SK-N-SH (cell line): ENCODE measurements around the gene NOD1. TPM values are rescaled to one million over a fixed set of nuclear protein-coding genes. Genes with fewer than 3 reads are reported as not detected.

Source experiments
- CTCF ChIA-PET: fragments of 300-600, 350-600 bp; formaldehyde crosslinking; extraction: SDS; loops from one replicate; lab custom pipeline; 2021; lab: Yijun Ruan, JAX
- POLR2A ChIA-PET: fragments of 350-600 bp; sonication (Branson Sonifier 250); formaldehyde crosslinking; extraction: SDS; loops from one replicate; lab custom pipeline; 2020; ENCODE audit warnings: antibody characterized with exemption, inconsistent platforms; lab: Yijun Ruan, JAX
- DNase-seq: peaks from one replicate; pipeline ENCODE4 v3.0.0; 2012
- H2AFZ ChIP-seq: fragments of 200-600 bp; sonication (generic); 2 replicates; pipeline ENCODE4 v1.8.1; 2016; ENCODE audit warnings: antibody characterized with exemption, mild to moderate bottlenecking, low read depth
- H3F3A ChIP-seq: fragments of 200-600 bp; sonication (generic); replicated peaks from 2 replicates; pipeline ENCODE3; 2016; ENCODE audit warnings: antibody characterized with exemption, mild to moderate bottlenecking; ENCODE audit not compliant: insufficient read depth
- H3K27ac ChIP-seq, 2 experiments: fragments of 200-500 bp in 1 of 2; fragments of 200-600 bp in 1 of 2; sonication (Bioruptor generic) in 1 of 2; sonication (generic), shearing (Covaris generic) in 1 of 2; 2 replicates each; pipeline versions ENCODE4 v1.5.1 to v1.6.1; 2014 to 2016; ENCODE audit warnings: low read depth in 2 of 2, inconsistent platforms in 1 of 2, low read length in 1 of 2, mild to moderate bottlenecking in 1 of 2, mixed read lengths in 1 of 2
- H3K27me3 ChIP-seq: fragments of 200-600 bp; sonication (generic), shearing (Covaris generic); 2 replicates; pipeline ENCODE4 v1.6.1; 2016; ENCODE audit warnings: mixed run types; ENCODE audit not compliant: insufficient read depth
- H3K36me3 ChIP-seq, 2 experiments: fragments of 200-500 bp in 1 of 2; fragments of 200-600 bp in 1 of 2; sonication (Bioruptor generic) in 1 of 2; sonication (generic) in 1 of 2; replicated peaks in 1 of 2; 2 replicates each; pipeline versions ENCODE3 to v1.5.1; 2014 to 2016; ENCODE audit warnings: low read length in 1 of 2, mild to moderate bottlenecking in 1 of 2; ENCODE audit not compliant: insufficient read depth in 2 of 2, control insufficient read depth in 1 of 2
- H3K4me1 ChIP-seq, 2 experiments: fragments of 200-500 bp in 1 of 2; fragments of 200-600 bp in 1 of 2; sonication (Bioruptor generic) in 1 of 2; sonication (generic), shearing (Covaris generic) in 1 of 2; 2 replicates each; pipeline versions ENCODE4 v1.5.1 to v1.6.1; 2014 to 2016; ENCODE audit warnings: low read depth in 1 of 2, low read length in 1 of 2, mixed run types in 1 of 2; ENCODE audit not compliant: insufficient read depth in 2 of 2, control insufficient read depth in 1 of 2
- H3K4me2 ChIP-seq: fragments of 200-600 bp; sonication (generic), shearing (Covaris generic); 2 replicates; pipeline ENCODE4 v1.6.1; 2017; ENCODE audit warnings: mixed run types
- H3K4me3 ChIP-seq, 2 experiments: fragments of 200-500 bp in 1 of 2; fragments of 200-600 bp in 1 of 2; sonication (Bioruptor generic) in 1 of 2; sonication (generic), shearing (Covaris generic) in 1 of 2; 2 replicates each; pipeline versions ENCODE4 v1.5.1 to v1.8.1; 2014 to 2016; ENCODE audit warnings: low read depth in 2 of 2, inconsistent platforms in 1 of 2, low read length in 1 of 2, mild to moderate bottlenecking in 1 of 2, mixed read lengths in 1 of 2, moderate library complexity in 1 of 2
- H3K79me2 ChIP-seq: fragments of 200-600 bp; sonication (generic); 2 replicates; pipeline ENCODE4 v1.8.1; 2017; ENCODE audit warnings: mild to moderate bottlenecking; ENCODE audit not compliant: insufficient read depth
- H3K9ac ChIP-seq: fragments of 200-600 bp; sonication (generic); 2 replicates; pipeline ENCODE4 v1.6.1; 2017; ENCODE audit warnings: mixed run types
- H3K9me2 ChIP-seq: fragments of 200-600 bp; sonication (generic); 2 replicates; pipeline ENCODE4 v1.6.1; 2017; ENCODE audit warnings: mixed run types
- H3K9me3 ChIP-seq: fragments of 200-600 bp; sonication (generic); 2 replicates; pipeline ENCODE4 v1.6.1; 2017; ENCODE audit warnings: mixed run types, mild to moderate bottlenecking, moderate library complexity
- H4K20me1 ChIP-seq: fragments of 200-600 bp; sonication (generic); 2 replicates; pipeline ENCODE4 v1.6.1; 2017; ENCODE audit warnings: mild to moderate bottlenecking, mixed run types; ENCODE audit not compliant: insufficient read depth
- CHD2 ChIP-seq: fragments of 150-350 bp; IDR thresholded peaks from 2 replicates; pipeline ENCODE4 v1.6.1; 2018; ENCODE audit warnings: low read length; ENCODE audit not compliant: partially characterized antibody
- EP300 ChIP-seq, 2 experiments: IDR thresholded peaks; 2 replicates each; pipeline versions ENCODE4 v1.4.0 to v1.6.1; 2012; ENCODE audit warnings: borderline replicate concordance in 1 of 2, low read depth in 1 of 2, low read length in 1 of 2
- FOXM1 ChIP-seq: IDR thresholded peaks from 2 replicates; pipeline ENCODE4 v1.4.0; 2012; ENCODE audit warnings: low read depth, mild to moderate bottlenecking
- JUND ChIP-seq: IDR thresholded peaks from 2 replicates; pipeline ENCODE4 v1.4.0; 2012
- MEF2A ChIP-seq: IDR thresholded peaks from 2 replicates; pipeline ENCODE4 v1.4.0; 2012; ENCODE audit warnings: low read depth, borderline replicate concordance
- MXI1 ChIP-seq: IDR thresholded peaks from 2 replicates; pipeline ENCODE4 v1.6.1; 2012; ENCODE audit warnings: mild to moderate bottlenecking, low read depth, low read length, improper control_type of control experiment
- NRF1 ChIP-seq: IDR thresholded peaks from 2 replicates; pipeline ENCODE4 v1.6.1; 2012; ENCODE audit warnings: low read depth, mild to moderate bottlenecking, low read length
- RAD21 ChIP-seq: IDR thresholded peaks from 2 replicates; pipeline ENCODE4 v1.6.1; 2012; ENCODE audit warnings: mild to moderate bottlenecking, low read length
- RXRA ChIP-seq: IDR thresholded peaks from 2 replicates; pipeline ENCODE4 v1.4.0; 2012; ENCODE audit warnings: low read depth, mild to moderate bottlenecking, borderline replicate concordance
- SIN3A ChIP-seq: IDR thresholded peaks from 2 replicates; pipeline ENCODE4 v1.6.1; 2012; ENCODE audit warnings: low read depth, mild to moderate bottlenecking, low read length, moderate library complexity, borderline replicate concordance
- WGBS: methylation state at CpG from one replicate; pipeline ENCODE4 v1.1.6; 2017; ENCODE audit warnings: low lambda C conversion rate; 5-methylcytosine and 5-hydroxymethylcytosine counted together
- polyA plus RNA-seq, 3 experiments: library from polyadenylated mRNA; depleted of rRNA; stranded (reverse); fragments of >200 nt; gene quantifications; 2 replicates each; pipeline ENCODE4 v1.2.3, GENCODE V29; 2012
- TF ChIP-seq, protein P1 (sequence below): IDR thresholded peaks from 2 replicates; pipeline ENCODE4; 2012
- TF ChIP-seq, protein P2 (sequence below): fragments of 200-600 bp; sonication (generic); IDR thresholded peaks from 2 replicates; pipeline ENCODE4 v1.6.1; 2017; ENCODE audit warnings: antibody characterized with exemption, mild to moderate bottlenecking, moderate library complexity
- TF ChIP-seq, protein P3 (sequence below): IDR thresholded peaks from 2 replicates; pipeline ENCODE4 v1.4.0; 2012; ENCODE audit warnings: low read depth, borderline replicate concordance
- TF ChIP-seq, protein P4 (sequence below): fragments of 150-350 bp; IDR thresholded peaks from 2 replicates; pipeline ENCODE4 v1.6.1; 2017; ENCODE audit warnings: antibody characterized with exemption, low read length, low read depth, borderline replicate concordance
- TF ChIP-seq, protein P5 (sequence below): IDR thresholded peaks from 2 replicates; pipeline ENCODE4 v1.4.0; 2012; ENCODE audit warnings: low read depth
- TF ChIP-seq, protein P6 (sequence below): IDR thresholded peaks from 2 replicates; pipeline ENCODE4 v1.4.0; 2012; ENCODE audit warnings: low read depth, borderline replicate concordance

NOD1 gene
- polyA plus RNA-seq, 1 of the 3 experiments (the other 2 are of a cell fraction), result 5.5 TPM

DNA sequence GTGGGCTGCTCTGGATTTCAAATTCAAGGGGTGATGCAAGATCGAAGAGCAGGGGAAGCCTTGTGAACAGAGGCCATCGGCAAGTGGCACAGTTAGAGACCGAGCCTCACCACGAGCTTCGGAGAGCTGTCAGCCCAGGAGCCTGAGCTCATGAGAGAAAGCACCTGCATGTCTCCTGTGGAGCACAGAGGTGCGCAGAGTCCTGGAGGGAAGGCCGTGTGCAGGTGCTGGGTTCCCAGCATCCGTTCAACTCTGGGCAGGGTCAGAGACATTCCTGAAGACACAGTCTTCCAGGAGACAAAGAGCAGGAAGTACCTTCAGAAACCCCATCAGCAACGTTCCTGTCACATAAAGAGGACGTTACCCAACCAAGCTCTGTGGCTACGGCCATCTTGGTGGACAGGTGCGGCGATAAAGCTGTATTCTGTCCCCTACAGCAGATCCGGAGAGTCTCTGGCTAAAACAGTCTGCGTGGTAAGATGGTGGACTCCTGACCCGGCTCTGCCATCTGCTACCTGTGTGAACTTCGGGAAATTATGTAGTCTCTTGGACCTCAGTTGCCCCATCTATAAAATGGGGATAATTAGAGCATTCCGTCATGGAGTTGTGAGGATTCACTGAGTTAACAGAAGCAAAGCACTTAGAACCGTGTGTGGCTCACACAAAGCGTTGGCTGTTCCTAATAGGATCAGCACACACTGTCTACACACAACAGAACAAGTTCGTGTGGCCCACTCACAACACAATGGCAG, 40.6 kb downstream of the NOD1 start:
- 89% methylated on average over 20 of the region's 21 CpGs for WGBS
- no peaks in the 10 kb centered on the region for H3K9me2 ChIP-seq
- no peaks in the 10 kb centered on the region for H3K4me1 ChIP-seq
- no peaks in the 10 kb centered on the region for H3K27me3 ChIP-seq
- no peaks in the 10 kb centered on the region for H3K79me2 ChIP-seq
- H3K27ac ChIP-seq, result no peak overlapping the region
- H3K4me3 ChIP-seq, result no peak overlapping the region
- CTCF ChIA-PET, result interaction anchor here (0.8 to 2.3 kb wide), 2 partner anchors 8 to 9 kb away, joined by 3 to 6 read pairs; no protein-coding TSS in a partner anchor
- no peak overlapping the region for H3K9ac ChIP-seq
- H2AFZ ChIP-seq, result no peak overlapping the region
- POLR2A ChIA-PET, result no interaction called here
- H3K36me3 ChIP-seq, result peaks cover 37 to 42% of the 10 kb centered on the region in 2 experiments
- H3F3A ChIP-seq, result no peaks in the 10 kb centered on the region
- DNase-seq, result no peak
- no peaks in the 10 kb centered on the region for H4K20me1 ChIP-seq
- no peak overlapping the region for H3K4me2 ChIP-seq
- TF ChIP-seq, protein P1, sequence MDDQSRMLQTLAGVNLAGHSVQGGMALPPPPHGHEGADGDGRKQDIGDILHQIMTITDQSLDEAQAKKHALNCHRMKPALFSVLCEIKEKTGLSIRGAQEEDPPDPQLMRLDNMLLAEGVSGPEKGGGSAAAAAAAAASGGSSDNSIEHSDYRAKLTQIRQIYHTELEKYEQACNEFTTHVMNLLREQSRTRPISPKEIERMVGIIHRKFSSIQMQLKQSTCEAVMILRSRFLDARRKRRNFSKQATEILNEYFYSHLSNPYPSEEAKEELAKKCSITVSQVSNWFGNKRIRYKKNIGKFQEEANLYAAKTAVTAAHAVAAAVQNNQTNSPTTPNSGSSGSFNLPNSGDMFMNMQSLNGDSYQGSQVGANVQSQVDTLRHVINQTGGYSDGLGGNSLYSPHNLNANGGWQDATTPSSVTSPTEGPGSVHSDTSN, result no peak
- TF ChIP-seq, protein P2, sequence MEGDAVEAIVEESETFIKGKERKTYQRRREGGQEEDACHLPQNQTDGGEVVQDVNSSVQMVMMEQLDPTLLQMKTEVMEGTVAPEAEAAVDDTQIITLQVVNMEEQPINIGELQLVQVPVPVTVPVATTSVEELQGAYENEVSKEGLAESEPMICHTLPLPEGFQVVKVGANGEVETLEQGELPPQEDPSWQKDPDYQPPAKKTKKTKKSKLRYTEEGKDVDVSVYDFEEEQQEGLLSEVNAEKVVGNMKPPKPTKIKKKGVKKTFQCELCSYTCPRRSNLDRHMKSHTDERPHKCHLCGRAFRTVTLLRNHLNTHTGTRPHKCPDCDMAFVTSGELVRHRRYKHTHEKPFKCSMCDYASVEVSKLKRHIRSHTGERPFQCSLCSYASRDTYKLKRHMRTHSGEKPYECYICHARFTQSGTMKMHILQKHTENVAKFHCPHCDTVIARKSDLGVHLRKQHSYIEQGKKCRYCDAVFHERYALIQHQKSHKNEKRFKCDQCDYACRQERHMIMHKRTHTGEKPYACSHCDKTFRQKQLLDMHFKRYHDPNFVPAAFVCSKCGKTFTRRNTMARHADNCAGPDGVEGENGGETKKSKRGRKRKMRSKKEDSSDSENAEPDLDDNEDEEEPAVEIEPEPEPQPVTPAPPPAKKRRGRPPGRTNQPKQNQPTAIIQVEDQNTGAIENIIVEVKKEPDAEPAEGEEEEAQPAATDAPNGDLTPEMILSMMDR, result no peak
- TF ChIP-seq MEF2A (no peak), CHD2 (no peak), FOXM1 (no peak), JUND (no peak), RAD21 (no peak), MXI1 (no peak), SIN3A (no peak), EP300 (IDR thresholded peaks at IDR 0.05; ENCODE audit: borderline replicate concordance in 1 of 2, low read depth in 1 of 2, low read length in 1 of 2) (no peak), NRF1 (no peak), RXRA (no peak)
- TF ChIP-seq, protein P3, sequence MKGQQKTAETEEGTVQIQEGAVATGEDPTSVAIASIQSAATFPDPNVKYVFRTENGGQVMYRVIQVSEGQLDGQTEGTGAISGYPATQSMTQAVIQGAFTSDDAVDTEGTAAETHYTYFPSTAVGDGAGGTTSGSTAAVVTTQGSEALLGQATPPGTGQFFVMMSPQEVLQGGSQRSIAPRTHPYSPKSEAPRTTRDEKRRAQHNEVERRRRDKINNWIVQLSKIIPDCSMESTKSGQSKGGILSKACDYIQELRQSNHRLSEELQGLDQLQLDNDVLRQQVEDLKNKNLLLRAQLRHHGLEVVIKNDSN, result no peak
- TF ChIP-seq, protein P4, sequence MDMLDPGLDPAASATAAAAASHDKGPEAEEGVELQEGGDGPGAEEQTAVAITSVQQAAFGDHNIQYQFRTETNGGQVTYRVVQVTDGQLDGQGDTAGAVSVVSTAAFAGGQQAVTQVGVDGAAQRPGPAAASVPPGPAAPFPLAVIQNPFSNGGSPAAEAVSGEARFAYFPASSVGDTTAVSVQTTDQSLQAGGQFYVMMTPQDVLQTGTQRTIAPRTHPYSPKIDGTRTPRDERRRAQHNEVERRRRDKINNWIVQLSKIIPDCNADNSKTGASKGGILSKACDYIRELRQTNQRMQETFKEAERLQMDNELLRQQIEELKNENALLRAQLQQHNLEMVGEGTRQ, result no peak
- TF ChIP-seq, protein P5, sequence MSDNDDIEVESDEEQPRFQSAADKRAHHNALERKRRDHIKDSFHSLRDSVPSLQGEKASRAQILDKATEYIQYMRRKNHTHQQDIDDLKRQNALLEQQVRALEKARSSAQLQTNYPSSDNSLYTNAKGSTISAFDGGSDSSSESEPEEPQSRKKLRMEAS, result no peak
- TF ChIP-seq, protein P6, sequence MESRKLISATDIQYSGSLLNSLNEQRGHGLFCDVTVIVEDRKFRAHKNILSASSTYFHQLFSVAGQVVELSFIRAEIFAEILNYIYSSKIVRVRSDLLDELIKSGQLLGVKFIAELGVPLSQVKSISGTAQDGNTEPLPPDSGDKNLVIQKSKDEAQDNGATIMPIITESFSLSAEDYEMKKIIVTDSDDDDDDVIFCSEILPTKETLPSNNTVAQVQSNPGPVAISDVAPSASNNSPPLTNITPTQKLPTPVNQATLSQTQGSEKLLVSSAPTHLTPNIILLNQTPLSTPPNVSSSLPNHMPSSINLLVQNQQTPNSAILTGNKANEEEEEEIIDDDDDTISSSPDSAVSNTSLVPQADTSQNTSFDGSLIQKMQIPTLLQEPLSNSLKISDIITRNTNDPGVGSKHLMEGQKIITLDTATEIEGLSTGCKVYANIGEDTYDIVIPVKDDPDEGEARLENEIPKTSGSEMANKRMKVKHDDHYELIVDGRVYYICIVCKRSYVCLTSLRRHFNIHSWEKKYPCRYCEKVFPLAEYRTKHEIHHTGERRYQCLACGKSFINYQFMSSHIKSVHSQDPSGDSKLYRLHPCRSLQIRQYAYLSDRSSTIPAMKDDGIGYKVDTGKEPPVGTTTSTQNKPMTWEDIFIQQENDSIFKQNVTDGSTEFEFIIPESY, result no peak
- TF ChIP-seq, all 33 proteins: peak for 0
- H3K9me3 ChIP-seq, result no peaks in the 10 kb centered on the region
